CD4-positive, alpha-beta T cell (primary cell): ENCODE data around the gene ACMSD. TPM values are rescaled to one million over a fixed set of nuclear protein-coding genes. Genes with fewer than 3 reads are reported as not detected.
A peak's percentile ranks its signal among the peaks of the same experiment; 100 is the strongest.

ENCODE experiments used
- ATAC-seq: fragments of 200-7000 bp; cut with Tn5 transposase; one replicate; pipeline ENCODE4 v1.10.0; 2022; ENCODE audit warnings: mild to moderate bottlenecking; ENCODE audit not compliant: poor library complexity
- CTCF ChIA-PET: fragments of 350-600 bp; sonication (Branson Sonifier 250); formaldehyde crosslinking; loops from one replicate; lab custom pipeline; 2021; ENCODE audit warnings: antibody characterized with exemption, inconsistent platforms; lab: Charles Lee
- POLR2A ChIA-PET: fragments of 350-600 bp; sonication (Branson Sonifier 250); formaldehyde crosslinking; loops from one replicate; lab custom pipeline; 2021; ENCODE audit warnings: antibody characterized with exemption, inconsistent platforms; lab: Charles Lee
- DNase-seq, 14 experiments: peaks; one replicate each; pipeline ENCODE4 v3.0.0-alpha.2; 2013 to 2020; ENCODE audit warnings: mixed read lengths in 2 of 14
- H3K27ac ChIP-seq, 2 donors: one replicate each; pipeline versions ENCODE4 v1.5.1 to v1.7.0; 2013; ENCODE audit warnings: low read length in 2 of 2, low read depth in 1 of 2, mild to moderate bottlenecking in 1 of 2
- H3K27me3 ChIP-seq, 2 experiments: 1 replicate in 1 of 2; 2 replicates in 1 of 2; pipeline versions ENCODE4 v1.6.1 to v1.7.0; 2013; ENCODE audit warnings: low read length in 2 of 2, control low read depth in 1 of 2, mild to moderate bottlenecking in 1 of 2, moderate library complexity in 1 of 2; ENCODE audit not compliant: insufficient read depth in 2 of 2, control insufficient read depth in 1 of 2
- H3K36me3 ChIP-seq: one replicate; pipeline ENCODE4 v1.6.1; 2013; ENCODE audit warnings: low read length, control low read depth; ENCODE audit not compliant: insufficient read depth
- H3K4me1 ChIP-seq: one replicate; pipeline ENCODE4 v1.6.1; 2013; ENCODE audit warnings: low read length, control low read depth; ENCODE audit not compliant: insufficient read depth
- H3K4me3 ChIP-seq: one replicate; pipeline ENCODE4 v1.5.1; 2013; ENCODE audit warnings: mild to moderate bottlenecking, low read length, moderate library complexity
- H3K9me3 ChIP-seq, 2 experiments: 1 replicate in 1 of 2; 2 replicates in 1 of 2; pipeline versions ENCODE4 v1.6.1 to v1.7.0; 2013; ENCODE audit warnings: low read length in 2 of 2, mild to moderate bottlenecking in 2 of 2, control low read depth in 1 of 2, moderate library complexity in 1 of 2; ENCODE audit not compliant: control insufficient read depth in 1 of 2, insufficient read depth in 1 of 2
- H3K27ac Mint-ChIP-seq: one replicate; pipeline ENCODE4 v1.8.0; 2020; ENCODE audit warnings: mixed read lengths
- H3K27me3 Mint-ChIP-seq: one replicate; pipeline ENCODE4 v1.8.0; 2021; ENCODE audit warnings: mixed read lengths
- H3K36me3 Mint-ChIP-seq: one replicate; pipeline ENCODE4 v1.8.0; 2021; ENCODE audit warnings: low read depth, mixed read lengths
- H3K4me1 Mint-ChIP-seq: one replicate; pipeline ENCODE4 v1.8.0; 2021; ENCODE audit warnings: low read depth, mixed read lengths
- H3K4me3 Mint-ChIP-seq: one replicate; pipeline ENCODE4 v1.8.0; 2020; ENCODE audit warnings: mild to moderate bottlenecking, mixed read lengths
- H3K9me3 Mint-ChIP-seq: one replicate; pipeline ENCODE4 v1.8.0; 2020; ENCODE audit warnings: mixed read lengths
- CTCF ChIP-seq: fragments of 200-600 bp; IDR thresholded peaks from one replicate; pipeline ENCODE4 v1.8.0; 2022; ENCODE audit warnings: antibody characterized with exemption, mild to moderate bottlenecking
- intact Hi-C, 2 experiments: fragments of 100-400 bp; cut with DNase I in 1 of 2; cut with micrococcal nuclease in 1 of 2; formaldehyde crosslinking; loops; one replicate each; pipeline versions ENCODE4 v1.15.1 to v1.9.0; 2023 to 2025; cut with DNase I, micrococcal nuclease
- total RNA-seq, 174 experiments: library from RNA in 2 of 174; stranded (reverse) in 2 of 174; gene quantifications; one replicate each; pipeline ENCODE4 v1.2.3 and lab custom pipeline; 2021 to 2026

Gene ACMSD
- total RNA-seq, 2 experiments from 2014 or later, result not detected

GRCh38 chr2:134927195-134927594 lies 88.8 kb downstream of the ACMSD start:
- Histone ChIP-seq H3K4me3 (no peak overlapping the region), H3K27ac (no peak overlapping the region), H3K27me3 (no peaks in the 10 kb centered on the region), H3K4me1 (peaks cover 44% of the 10 kb centered on the region), H3K36me3 (peaks cover 25% of the 10 kb centered on the region), H3K9me3 (no peaks in the 10 kb centered on the region)
- Mint-ChIP-seq H3K9me3 (no peaks in the 10 kb centered on the region), H3K36me3 (peaks cover 70% of the 10 kb centered on the region), H3K27ac (no peak overlapping the region), H3K4me1 (peaks cover 86% of the 10 kb centered on the region), H3K4me3 (peak overlapping the region; percentile 39), H3K27me3 (no peaks in the 10 kb centered on the region)
- CTCF ChIA-PET, result no interaction called here
- ATAC-seq, result no peak
- TF ChIP-seq CTCF, result no peak
- DNase-seq, result no peak
- intact Hi-C loops, result no loop called here
- POLR2A ChIA-PET, result interaction anchor here (3.5 kb wide), 1 partner anchor 9 kb away, joined by 16 read pairs; the partner anchor contains the start of gene CCNT2

GRCh38 chr2:134932864-134933526 lies 94.6 kb downstream of the ACMSD start:
- Histone ChIP-seq H3K36me3 (peaks cover 34% of the 10 kb centered on the region), H3K4me1 (peaks cover 23% of the 10 kb centered on the region), H3K27ac (no peak overlapping the region), H3K9me3 (no peaks in the 10 kb centered on the region), H3K4me3 (no peak overlapping the region), H3K27me3 (no peaks in the 10 kb centered on the region)
- CTCF ChIA-PET, result no interaction called here
- no peak overlapping the region for H3K4me3 Mint-ChIP-seq
- no peak for DNase-seq
- intact Hi-C loops, result no loop called here
- H3K4me1 Mint-ChIP-seq, result peaks cover 76% of the 10 kb centered on the region
- no peaks in the 10 kb centered on the region for H3K27me3 Mint-ChIP-seq
- ATAC-seq, result no peak
- peaks cover 74% of the 10 kb centered on the region for H3K36me3 Mint-ChIP-seq
- H3K27ac Mint-ChIP-seq, result no peak overlapping the region
- H3K9me3 Mint-ChIP-seq, result no peaks in the 10 kb centered on the region
- no peak for TF ChIP-seq CTCF
- POLR2A ChIA-PET, result interaction anchor here (1.2 kb wide), 1 partner anchor 17 kb away, joined by 3 read pairs; no protein-coding TSS in a partner anchor

GRCh38 chr2:134933732-134934131 lies 95.3 kb downstream of the ACMSD start:
- Mint-ChIP-seq H3K9me3 (no peaks in the 10 kb centered on the region), H3K4me1 (peaks cover 77% of the 10 kb centered on the region), H3K27ac (peak overlapping the region; percentile 52), H3K27me3 (no peaks in the 10 kb centered on the region), H3K36me3 (peaks cover 77% of the 10 kb centered on the region), H3K4me3 (peak overlapping the region; percentile 4)
- no peak overlapping the region for H3K27ac ChIP-seq
- TF ChIP-seq CTCF, result no peak
- peaks cover 41% of the 10 kb centered on the region for H3K36me3 ChIP-seq
- no peak overlapping the region for H3K4me3 ChIP-seq
- DNase-seq (no peak), ATAC-seq (no peak)
- CTCF ChIA-PET, result no interaction called here
- POLR2A ChIA-PET, result interaction anchor here (0.9 kb wide), 1 partner anchor 15 kb away, joined by 3 read pairs; the partner anchor contains the start of gene CCNT2
- no peaks in the 10 kb centered on the region for H3K9me3 ChIP-seq
- peaks cover 18% of the 10 kb centered on the region for H3K4me1 ChIP-seq
- no peaks in the 10 kb centered on the region for H3K27me3 ChIP-seq
- intact Hi-C loops, result no loop called here
